Measurements from ENCODE around the gene PMF1.

PMF1 gene

DNA sequence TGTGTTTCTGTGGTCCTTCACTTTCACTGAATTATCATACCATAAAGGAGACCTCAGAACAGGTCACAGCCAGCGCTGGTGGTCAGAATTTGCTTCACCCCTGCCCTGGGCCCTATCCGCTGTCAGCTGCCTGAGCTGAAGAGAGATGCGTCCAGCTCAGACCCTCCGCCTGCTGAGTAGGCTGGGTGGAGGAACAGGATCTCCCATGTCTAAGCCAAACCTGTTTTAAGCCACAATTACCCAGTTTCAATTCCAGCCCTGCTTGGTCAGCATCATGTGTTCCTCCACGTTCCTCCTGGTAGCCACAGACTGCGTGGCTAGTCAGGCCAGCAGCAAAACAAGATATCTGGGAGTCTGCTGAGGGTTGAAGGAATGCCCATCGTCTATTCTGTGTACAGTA is 15.7 kb downstream of the PMF1 start:
- Histone ChIP-seq H3K9me3 (ENCODE audit: control insufficient read depth, low read length) (no peaks in the 10 kb centered on the region), H3K4me3 (ENCODE audit: low read depth, low read length) (no peak overlapping the region), H3K79me2 (no peaks in the 10 kb centered on the region), H3K4me2 (ENCODE audit: low read length) (no peak overlapping the region), H3K36me3 (ENCODE audit: control insufficient read depth, insufficient read depth, low read length) (no peaks in the 10 kb centered on the region), H3K27me3 (ENCODE audit: control insufficient read depth, insufficient read depth, low read length) (no peaks in the 10 kb centered on the region), H3K4me1 (no peaks in the 10 kb centered on the region), H2AFZ (no peak overlapping the region), H3K9ac (no peak overlapping the region), H3K27ac (no peak overlapping the region)
- TF ChIP-seq, protein P1, sequence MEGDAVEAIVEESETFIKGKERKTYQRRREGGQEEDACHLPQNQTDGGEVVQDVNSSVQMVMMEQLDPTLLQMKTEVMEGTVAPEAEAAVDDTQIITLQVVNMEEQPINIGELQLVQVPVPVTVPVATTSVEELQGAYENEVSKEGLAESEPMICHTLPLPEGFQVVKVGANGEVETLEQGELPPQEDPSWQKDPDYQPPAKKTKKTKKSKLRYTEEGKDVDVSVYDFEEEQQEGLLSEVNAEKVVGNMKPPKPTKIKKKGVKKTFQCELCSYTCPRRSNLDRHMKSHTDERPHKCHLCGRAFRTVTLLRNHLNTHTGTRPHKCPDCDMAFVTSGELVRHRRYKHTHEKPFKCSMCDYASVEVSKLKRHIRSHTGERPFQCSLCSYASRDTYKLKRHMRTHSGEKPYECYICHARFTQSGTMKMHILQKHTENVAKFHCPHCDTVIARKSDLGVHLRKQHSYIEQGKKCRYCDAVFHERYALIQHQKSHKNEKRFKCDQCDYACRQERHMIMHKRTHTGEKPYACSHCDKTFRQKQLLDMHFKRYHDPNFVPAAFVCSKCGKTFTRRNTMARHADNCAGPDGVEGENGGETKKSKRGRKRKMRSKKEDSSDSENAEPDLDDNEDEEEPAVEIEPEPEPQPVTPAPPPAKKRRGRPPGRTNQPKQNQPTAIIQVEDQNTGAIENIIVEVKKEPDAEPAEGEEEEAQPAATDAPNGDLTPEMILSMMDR (IDR thresholded peaks at IDR 0.05): no peak

DNA sequence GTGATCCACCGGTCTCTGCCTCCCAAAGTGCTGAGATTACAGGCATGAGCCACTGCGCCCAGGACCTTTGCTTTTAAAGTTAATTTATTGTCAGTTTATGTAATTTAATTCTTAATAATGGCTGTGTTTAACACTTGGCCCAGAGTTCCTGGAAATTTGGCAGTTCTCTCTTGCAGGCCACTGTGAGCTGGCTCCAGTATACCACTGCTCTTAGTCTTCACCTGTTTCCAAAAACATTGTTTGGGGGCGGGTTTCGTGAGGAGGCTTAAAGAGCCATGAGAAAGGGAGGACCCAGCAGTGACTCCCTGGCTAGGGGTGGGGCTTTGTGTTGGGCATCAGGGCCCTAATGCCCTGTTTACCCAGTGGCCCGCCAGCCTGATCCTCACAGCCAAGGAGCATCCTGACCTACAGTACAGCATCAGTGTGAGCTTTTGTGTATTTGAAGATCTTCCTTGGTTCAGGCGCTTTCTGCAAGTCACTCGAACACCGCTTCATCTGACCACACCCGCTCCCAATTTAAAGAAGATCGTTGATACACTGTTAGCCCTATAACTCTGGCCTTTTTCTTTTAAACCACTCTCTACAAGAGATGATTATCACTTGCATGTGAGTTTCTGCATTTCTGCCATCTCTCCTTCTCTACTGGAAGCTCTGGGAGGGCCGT is 17.1 kb downstream of the PMF1 start:
- Histone ChIP-seq H3K36me3 (ENCODE audit: control insufficient read depth, insufficient read depth, low read length) (no peaks in the 10 kb centered on the region), H3K9ac (no peak overlapping the region)

DNA sequence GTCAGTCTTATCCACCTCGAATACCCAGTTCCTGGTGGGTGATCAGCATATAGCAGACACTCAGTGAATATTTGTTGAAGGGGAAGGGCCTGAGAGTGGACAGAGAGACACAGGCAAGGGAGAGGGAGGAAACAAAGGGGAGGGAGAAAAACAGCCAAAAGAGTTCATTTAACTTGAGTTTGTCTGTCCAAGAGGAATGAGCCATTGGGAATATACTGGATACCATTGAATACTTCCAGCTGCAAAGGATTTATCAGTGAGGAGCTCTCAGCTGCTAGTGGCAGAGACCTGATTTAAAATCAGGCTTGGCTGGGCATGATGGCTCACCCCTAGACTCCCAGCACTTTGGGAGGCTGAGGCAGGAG is 17.6 kb downstream of the PMF1 start:
- Histone ChIP-seq H3K36me3 (ENCODE audit: control insufficient read depth, insufficient read depth, low read length) (no peaks in the 10 kb centered on the region), H3K27ac (no peak overlapping the region)

More for the DNA sequence above, 17.1 kb downstream of the PMF1 start:
- TF ChIP-seq, protein P1 (IDR thresholded peaks at IDR 0.05): no peak
- no peak overlapping the region for H3K27ac ChIP-seq
- no peak overlapping the region for H3K4me2 ChIP-seq (ENCODE audit: low read length)
- H3K9me3 ChIP-seq (ENCODE audit: control insufficient read depth, low read length): no peaks in the 10 kb centered on the region
- no peak overlapping the region for H2AFZ ChIP-seq
- no peak overlapping the region for H3K4me3 ChIP-seq (ENCODE audit: low read depth, low read length)
- H3K27me3 ChIP-seq (ENCODE audit: control insufficient read depth, insufficient read depth, low read length): no peaks in the 10 kb centered on the region
- no peaks in the 10 kb centered on the region for H3K4me1 ChIP-seq
- no peaks in the 10 kb centered on the region for H3K79me2 ChIP-seq

DNA sequence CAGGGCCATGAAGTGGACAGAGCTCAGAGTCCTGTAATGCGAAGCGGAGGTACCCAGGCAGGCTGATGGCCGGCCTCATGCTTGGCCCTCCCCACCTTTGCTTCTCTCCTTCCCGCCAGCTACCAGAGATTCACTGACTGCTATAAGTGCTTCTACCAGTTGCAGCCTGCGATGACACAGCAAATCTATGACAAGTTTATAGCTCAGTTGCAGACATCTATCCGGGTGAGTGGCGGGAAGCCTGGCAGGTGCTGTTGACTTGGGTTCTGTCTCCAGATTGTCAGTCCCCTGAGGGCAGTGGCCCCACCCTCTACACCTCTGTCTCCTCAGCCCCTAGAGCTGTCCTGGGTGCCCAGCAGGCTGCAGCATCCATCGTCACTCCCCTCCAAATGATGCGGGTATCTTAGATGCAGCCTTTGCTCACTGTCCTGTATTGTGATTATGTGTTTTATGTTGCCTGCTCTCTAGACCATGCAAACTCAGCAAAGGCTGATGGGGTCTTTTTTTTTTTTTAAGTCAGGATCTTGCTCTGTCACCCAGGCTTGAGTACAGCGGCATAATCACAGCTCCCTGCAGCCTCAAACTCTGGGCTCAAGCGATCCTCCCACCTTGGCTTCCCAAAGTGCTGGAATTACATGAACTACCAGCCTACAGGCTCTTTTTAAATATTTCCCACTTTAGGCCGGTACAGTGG is 19.5 kb downstream of the PMF1 start:
- no peaks in the 10 kb centered on the region for H3K36me3 ChIP-seq (ENCODE audit: control insufficient read depth, insufficient read depth, low read length)
- no peaks in the 10 kb centered on the region for H3K27me3 ChIP-seq (ENCODE audit: control insufficient read depth, insufficient read depth, low read length)

More for the DNA sequence above, 17.6 kb downstream of the PMF1 start:
- no peaks in the 10 kb centered on the region for H3K27me3 ChIP-seq (ENCODE audit: control insufficient read depth, insufficient read depth, low read length)
- no peak overlapping the region for H3K9ac ChIP-seq
- H3K4me3 ChIP-seq (ENCODE audit: low read depth, low read length): no peak overlapping the region
- H3K79me2 ChIP-seq: no peaks in the 10 kb centered on the region
- no peak overlapping the region for H3K4me2 ChIP-seq (ENCODE audit: low read length)
- H3K4me1 ChIP-seq: no peaks in the 10 kb centered on the region
- no peak overlapping the region for H2AFZ ChIP-seq
- TF ChIP-seq, protein P1 (IDR thresholded peaks at IDR 0.05): no peak
- H3K9me3 ChIP-seq (ENCODE audit: control insufficient read depth, low read length): no peaks in the 10 kb centered on the region

More for the DNA sequence above, 19.5 kb downstream of the PMF1 start:
- TF ChIP-seq, protein P1 (IDR thresholded peaks at IDR 0.05): no peak
- no peaks in the 10 kb centered on the region for H3K4me1 ChIP-seq
- H2AFZ ChIP-seq: no peak overlapping the region
- no peaks in the 10 kb centered on the region for H3K79me2 ChIP-seq
- H3K27ac ChIP-seq: no peak overlapping the region
- no peaks in the 10 kb centered on the region for H3K9me3 ChIP-seq (ENCODE audit: control insufficient read depth, low read length)
- H3K9ac ChIP-seq: no peak overlapping the region
- no peak overlapping the region for H3K4me3 ChIP-seq (ENCODE audit: low read depth, low read length)
- H3K4me2 ChIP-seq (ENCODE audit: low read length): no peak overlapping the region

All from parathyroid adenoma (tissue), 2 donors.